ENCODE measurements around the gene HUS1B. TPM values are rescaled to one million over a fixed set of nuclear protein-coding genes. Genes with fewer than 3 reads are reported as not detected.

Gene HUS1B
- total and polyA plus RNA-seq, 2 of the 8 experiments (the other 6 are each of a cell fraction or from before 2014, with no cell fraction given), result 0.48 to 1.1 TPM

- no peak overlapping the region for H2BK5ac ChIP-seq (ENCODE audit: low read depth, low read length)
- no peaks in the 10 kb centered on the region for H3K9me3 ChIP-seq (ENCODE audit: insufficient read depth in 2 of 2, low read depth in 1 of 2, low read length in 1 of 2)
- H3K27ac ChIP-seq (ENCODE audit: low read depth, low read length), result no peak overlapping the region
- FAIRE-seq, result no peak
- H3K27me3 ChIP-seq (replicated peaks in 1 of 4; ENCODE audit: control insufficient read depth in 3 of 4, extremely low read depth in 1 of 4, insufficient read depth in 3 of 4, low read length in 3 of 4), result no peaks in the 10 kb centered on the region
- H3K14ac ChIP-seq (ENCODE audit: insufficient read length), result no peak overlapping the region
- no peak overlapping the region for H2BK15ac ChIP-seq (ENCODE audit: low read length)
- no peak overlapping the region for H4K8ac ChIP-seq (ENCODE audit: extremely low read depth, insufficient read depth, low read length)
- H2AFZ ChIP-seq (ENCODE audit: low read length), result no peak overlapping the region
- peaks cover 12% of the 10 kb centered on the region for H3K79me1 ChIP-seq (ENCODE audit: low read depth, low read length)
- no peak overlapping the region for H3K4me2 ChIP-seq (ENCODE audit: insufficient read depth in 1 of 2, low read depth in 2 of 2, low read length in 2 of 2)
- WGBS, 2 experiments (ENCODE audit: extremely low coverage in 1 of 2, insufficient coverage in 1 of 2, insufficient read length in 1 of 2, insufficient replicate concordance in 2 of 2, low coverage in 1 of 2, low lambda C conversion rate in 2 of 2, missing lambda C conversion rate in 1 of 2), result 93% methylated on average over 4 of the region's 4 CpGs; no CpG with 5 or more reads in 1 of the 2 experiments
- no peak overlapping the region for H4K5ac ChIP-seq (ENCODE audit: insufficient read length, low read depth, low read length)
- no peak overlapping the region for H3K4ac ChIP-seq (replicated peaks; ENCODE audit: insufficient read length, low read depth, low read length)
- POLR2A ChIA-PET (ENCODE audit: partially characterized antibody), result no interaction called here
- no peak overlapping the region for H3K18ac ChIP-seq (ENCODE audit: extremely low read depth, low read length)
- no peak overlapping the region for H2BK120ac ChIP-seq (replicated peaks; ENCODE audit: low read depth, low read length)
- no peak overlapping the region for H2AK5ac ChIP-seq (ENCODE audit: low read depth, low read length)
- H3K9ac ChIP-seq (replicated peaks in 1 of 4; ENCODE audit: extremely low read depth in 1 of 4, low read depth in 3 of 4, low read length in 3 of 4), result no peak overlapping the region
- no peak for DNase-seq (ENCODE audit: low read depth in 1 of 2, low spot score in 2 of 2)
- H3K79me2 ChIP-seq (ENCODE audit: control insufficient read depth in 1 of 2, insufficient read depth in 2 of 2, low read length in 2 of 2), result 0 out of 4 replicates have a peak, but pooled peaks cover 0 to 5% of the 10 kb centered on the region in 2 experiments
- peaks cover 0 to 9% (median 3%) of the 10 kb centered on the region in 4 experiments; a peak in 2 of 8 replicates for H3K36me3 ChIP-seq (ENCODE audit: control insufficient read depth in 2 of 4, insufficient read depth in 4 of 4, low read length in 3 of 4)
- peaks cover 0 to 3% of the 10 kb centered on the region in 2 experiments for H4K20me1 ChIP-seq (replicated peaks in 1 of 2; ENCODE audit: control insufficient read depth in 1 of 2, insufficient read depth in 2 of 2, low read length in 2 of 2)
- H4K91ac ChIP-seq (replicated peaks; ENCODE audit: insufficient read length, low read length), result no peak overlapping the region
- peaks cover 0 to 6% (median 3%) of the 10 kb centered on the region in 4 experiments; a peak in 5 of 7 replicates for H3K4me1 ChIP-seq (replicated peaks in 1 of 4; ENCODE audit: control insufficient read depth in 3 of 4, insufficient read depth in 4 of 4, low read length in 3 of 4)
- H3K4me3 ChIP-seq (ENCODE audit: extremely low read depth in 1 of 4, insufficient read depth in 2 of 4, low read depth in 3 of 4, low read length in 4 of 4), result no peak overlapping the region
- H2BK20ac ChIP-seq (ENCODE audit: low read length), result no peak overlapping the region
- CTCF ChIA-PET (ENCODE audit: partially characterized antibody), result interaction anchor here (0.6 to 1.8 kb wide), 4 partner anchors 9 to 274 kb away, joined by 3 to 6 read pairs (median 3); no protein-coding TSS in a partner anchor
- no peak overlapping the region for H3K56ac ChIP-seq (replicated peaks; ENCODE audit: insufficient read length, low read depth, low read length)
- H2BK12ac ChIP-seq (ENCODE audit: low read depth, low read length), result no peak overlapping the region
- no peak overlapping the region for H3K23ac ChIP-seq (ENCODE audit: insufficient read length)
- H3K23me2 ChIP-seq (ENCODE audit: low read depth, low read length), result no peaks in the 10 kb centered on the region
- TF ChIP-seq ASH2L (IDR thresholded peaks at IDR 0.05; ENCODE audit: low read length) (no peak), SP1 (IDR thresholded peaks at IDR 0.05; ENCODE audit: low read depth, low read length) (no peak), JUND (IDR thresholded peaks at IDR 0.05; ENCODE audit: low read length) (no peak), CBX5 (IDR thresholded peaks at IDR 0.05; ENCODE audit: low read depth, low read length) (no peak), KDM5A (IDR thresholded peaks at IDR 0.05; ENCODE audit: low read length) (no peak), ZNF274 (IDR thresholded peaks at IDR 0.05; ENCODE audit: borderline replicate concordance, extremely low read depth, low read length) (no peak), KDM1A (IDR thresholded peaks at IDR 0.05; ENCODE audit: borderline replicate concordance, low read length) (no peak), SIN3A (conservative IDR thresholded peaks at IDR 0.05 in 1 of 2, IDR thresholded peaks at IDR 0.05 in 1 of 2; ENCODE audit: low read depth in 1 of 2, low read length in 2 of 2) (no peak), TCF12 (IDR thresholded peaks at IDR 0.05; ENCODE audit: low read depth, low read length) (no peak), RAD21 (IDR thresholded peaks at IDR 0.05 in 1 of 2, conservative IDR thresholded peaks at IDR 0.05 in 1 of 2; ENCODE audit: low read depth in 2 of 2, low read length in 2 of 2) (no peak), NRF1 (IDR thresholded peaks at IDR 0.05; ENCODE audit: low read depth, low read length) (no peak), TBP (IDR thresholded peaks at IDR 0.05; ENCODE audit: low read depth, low read length) (no peak), FOSL1 (IDR thresholded peaks at IDR 0.05; ENCODE audit: insufficient read depth, low read depth, low read length) (no peak), BCL11A (IDR thresholded peaks at IDR 0.05; ENCODE audit: low read depth in 2 of 2, low read length in 2 of 2) (no peak), BACH1 (IDR thresholded peaks at IDR 0.05; ENCODE audit: low read length) (no peak)
These were observed 36.0 kb downstream of the HUS1B start for GRCh38 chr6:620950-621349.
